Activated CD8-positive, alpha-beta memory T cell treated with anti-CD3 and anti-CD28 coated beads for 36 hours (primary cell): ENCODE results near the gene HOXD4. TPM values are rescaled to one million over a fixed set of nuclear protein-coding genes. Genes with fewer than 3 reads are reported as not detected.

Source experiments
- CTCF ChIA-PET: fragments of 350-600 bp; sonication (Branson Sonifier 250); formaldehyde crosslinking; loops from one replicate; lab custom pipeline; 2021; ENCODE audit warnings: antibody characterized with exemption; lab: Charles Lee
- POLR2A ChIA-PET: fragments of 350-600 bp; sonication (Branson Sonifier 250); formaldehyde crosslinking; loops from one replicate; lab custom pipeline; 2021; ENCODE audit warnings: antibody characterized with exemption; lab: Charles Lee
- total RNA-seq, 2 experiments: library from RNA; stranded (reverse); gene quantifications; one replicate each; pipeline ENCODE4 v1.2.3, GENCODE V29; 2021

HOXD4 gene
- total RNA-seq, 2 experiments from 2014 or later, result not detected

DNA sequence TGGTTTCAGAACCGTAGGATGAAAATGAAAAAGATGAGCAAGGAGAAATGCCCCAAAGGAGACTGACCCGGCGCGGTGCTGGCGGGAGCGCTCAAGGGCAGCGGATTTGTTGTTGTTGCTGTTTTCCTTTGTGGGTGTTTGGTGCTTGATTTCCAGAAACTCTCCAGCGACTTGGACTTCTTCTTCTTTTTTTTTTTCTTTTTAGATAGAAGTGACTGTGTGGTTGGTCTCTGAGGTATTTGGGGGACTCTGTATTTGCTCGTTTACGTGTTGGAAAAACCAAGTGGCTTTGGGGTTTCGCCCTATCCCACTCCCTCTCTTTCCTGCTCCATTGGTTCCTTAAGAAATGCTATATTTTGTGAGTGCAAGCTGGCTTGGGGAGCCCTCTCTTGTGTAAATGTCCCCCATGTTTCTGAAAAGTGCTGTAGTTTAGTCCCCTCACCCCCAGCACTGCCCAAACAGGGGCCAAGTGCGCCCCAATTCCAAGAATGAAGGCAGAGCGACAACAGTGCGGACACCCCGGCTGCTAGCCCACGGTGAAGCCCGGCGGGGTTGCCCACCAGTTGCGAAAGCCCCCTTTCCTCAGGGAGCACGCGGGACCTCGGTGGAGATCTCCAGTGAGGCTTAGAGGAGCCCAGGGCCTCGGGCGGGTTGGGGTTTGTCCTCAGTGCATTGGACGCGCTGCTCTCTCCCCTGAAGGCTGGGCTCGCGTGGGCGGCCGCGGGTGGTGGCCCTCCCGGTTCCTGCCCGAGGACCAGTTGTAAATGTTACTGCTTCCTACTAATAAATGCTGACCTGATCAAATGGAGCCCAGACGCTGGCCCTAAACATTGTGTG is 27.0 kb upstream of the HOXD4 start:
- ChIA-PET CTCF (no interaction called here), POLR2A (no interaction called here)

DNA sequence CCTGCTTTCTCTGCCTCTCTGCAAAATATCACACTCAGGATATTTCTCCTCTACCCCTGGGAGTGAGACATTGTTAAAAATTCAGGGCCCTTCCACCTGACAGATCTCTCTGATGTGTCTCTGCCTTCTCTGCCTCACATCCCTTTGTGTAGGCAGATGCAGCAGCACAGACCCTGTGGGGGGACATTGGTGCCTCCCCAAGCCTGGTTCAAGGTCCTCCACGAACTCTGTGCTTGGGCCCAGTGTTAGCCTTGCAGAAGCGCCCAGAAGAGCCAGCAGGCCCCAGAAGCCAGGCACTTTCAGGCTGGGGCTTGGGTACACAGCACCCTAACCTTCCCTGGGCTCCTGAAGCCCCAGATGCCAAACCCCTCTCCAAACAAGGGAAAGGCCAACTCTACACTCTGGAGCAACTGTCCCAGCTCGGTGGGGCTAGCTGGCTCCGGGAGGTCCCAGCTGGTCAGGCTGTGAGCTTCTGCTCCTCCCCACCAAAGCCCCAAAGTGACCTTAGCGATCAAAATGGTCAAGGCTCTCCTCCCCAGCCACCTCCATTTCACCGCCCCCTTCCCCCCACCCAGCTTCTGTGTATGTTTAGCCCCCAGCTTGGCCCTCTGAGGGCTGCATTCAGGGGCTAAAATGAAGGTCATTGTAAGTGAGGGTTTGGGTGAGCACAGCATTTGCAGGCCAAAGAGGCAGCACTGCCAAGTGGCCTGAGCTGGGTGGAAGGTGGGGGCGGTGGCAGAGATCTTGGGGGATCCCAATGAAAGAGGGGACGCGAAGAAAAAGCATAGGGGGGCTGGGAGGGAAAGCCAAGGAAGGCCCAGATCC is 26.2 kb upstream of the HOXD4 start:
- ChIA-PET POLR2A (no interaction called here), CTCF (interaction anchor here (2.4 kb wide), 1 partner anchor 526 kb away, joined by 19 read pairs; no protein-coding TSS in a partner anchor)

DNA sequence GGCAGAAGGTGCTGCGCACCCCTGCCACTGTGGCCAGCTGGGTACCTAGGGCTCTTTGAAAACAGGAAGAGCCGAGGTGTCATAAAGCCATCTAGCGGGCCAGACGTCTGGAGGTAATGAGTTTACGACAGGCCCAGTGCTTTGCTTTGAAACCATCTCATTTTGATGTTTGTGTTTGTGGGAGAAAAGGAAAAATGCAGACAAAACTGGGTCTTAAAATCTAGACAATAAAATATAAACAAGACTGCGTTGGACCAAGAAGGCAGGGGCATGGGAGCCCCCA is 25.6 kb upstream of the HOXD4 start:
- CTCF ChIA-PET, result interaction anchor here (2.4 kb wide), 1 partner anchor 525 kb away, joined by 19 read pairs; no protein-coding TSS in a partner anchor
- POLR2A ChIA-PET, result no interaction called here

DNA sequence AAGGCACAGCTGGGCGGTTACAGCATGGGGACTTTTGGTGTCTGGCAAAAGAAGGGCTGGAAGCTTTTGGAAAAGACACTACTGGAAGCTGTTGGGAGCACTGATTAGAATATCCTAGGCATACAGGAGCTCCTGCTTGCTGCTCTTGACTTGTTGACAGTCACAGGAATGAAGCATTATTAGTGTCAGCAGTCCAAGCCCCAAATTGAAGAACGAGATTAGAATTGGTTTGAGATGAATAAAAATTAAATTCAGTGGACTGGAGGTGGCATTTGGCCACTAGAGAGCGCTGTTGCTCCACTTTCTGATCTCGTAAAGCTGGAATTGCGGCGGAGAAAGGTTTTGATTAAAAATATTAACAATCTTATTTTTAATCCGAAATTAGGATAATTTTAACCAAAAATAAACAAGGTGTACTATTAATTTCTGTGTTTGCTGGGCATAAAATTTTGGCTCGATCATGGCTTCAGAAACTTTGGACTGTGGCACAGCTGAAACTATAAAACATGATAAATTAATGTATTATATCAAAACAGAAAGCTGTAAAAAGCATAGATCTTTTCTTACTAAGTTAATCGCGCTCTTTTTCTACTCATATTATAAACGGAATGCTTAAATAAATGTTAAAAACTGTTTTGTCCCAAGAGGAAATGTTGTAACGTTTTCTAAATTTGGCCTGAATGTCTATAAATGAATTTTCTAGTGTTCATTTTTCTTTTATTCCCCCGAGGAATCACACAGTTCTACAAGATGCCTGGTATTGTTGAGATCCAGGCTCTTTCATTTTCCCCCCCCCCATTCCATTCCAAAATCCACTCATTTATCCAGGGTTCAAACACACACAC is 24.2 kb upstream of the HOXD4 start:
- ChIA-PET POLR2A (interaction anchor here (1.2 kb wide), 1 partner anchor 328 kb away, joined by 3 read pairs; no protein-coding TSS in a partner anchor), CTCF (interaction anchor here (0.6 to 2.8 kb wide), 20 partner anchors 14 to 1034 kb away, joined by 3 to 19 read pairs (median 4); no protein-coding TSS in a partner anchor)

DNA sequence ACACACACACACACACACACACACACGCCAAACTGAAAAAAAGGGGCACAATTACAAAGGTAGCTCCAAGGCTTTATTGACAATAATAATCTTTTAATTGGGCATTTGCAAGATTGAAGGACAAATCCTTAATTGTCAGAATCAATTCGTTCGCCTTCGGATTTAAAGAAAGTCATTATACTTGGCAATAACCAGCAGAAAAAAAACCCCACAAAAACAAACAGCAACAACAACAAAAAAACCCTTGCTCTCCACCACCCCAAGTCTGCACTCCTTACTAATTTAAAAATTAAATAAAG is 23.6 kb upstream of the HOXD4 start:
- ChIA-PET POLR2A (interaction anchor here (1.2 kb wide), 1 partner anchor 327 kb away, joined by 3 read pairs; no protein-coding TSS in a partner anchor), CTCF (interaction anchor here (1.0 to 2.8 kb wide), 12 partner anchors 14 to 1033 kb away, joined by 3 to 19 read pairs (median 4); no protein-coding TSS in a partner anchor)

DNA sequence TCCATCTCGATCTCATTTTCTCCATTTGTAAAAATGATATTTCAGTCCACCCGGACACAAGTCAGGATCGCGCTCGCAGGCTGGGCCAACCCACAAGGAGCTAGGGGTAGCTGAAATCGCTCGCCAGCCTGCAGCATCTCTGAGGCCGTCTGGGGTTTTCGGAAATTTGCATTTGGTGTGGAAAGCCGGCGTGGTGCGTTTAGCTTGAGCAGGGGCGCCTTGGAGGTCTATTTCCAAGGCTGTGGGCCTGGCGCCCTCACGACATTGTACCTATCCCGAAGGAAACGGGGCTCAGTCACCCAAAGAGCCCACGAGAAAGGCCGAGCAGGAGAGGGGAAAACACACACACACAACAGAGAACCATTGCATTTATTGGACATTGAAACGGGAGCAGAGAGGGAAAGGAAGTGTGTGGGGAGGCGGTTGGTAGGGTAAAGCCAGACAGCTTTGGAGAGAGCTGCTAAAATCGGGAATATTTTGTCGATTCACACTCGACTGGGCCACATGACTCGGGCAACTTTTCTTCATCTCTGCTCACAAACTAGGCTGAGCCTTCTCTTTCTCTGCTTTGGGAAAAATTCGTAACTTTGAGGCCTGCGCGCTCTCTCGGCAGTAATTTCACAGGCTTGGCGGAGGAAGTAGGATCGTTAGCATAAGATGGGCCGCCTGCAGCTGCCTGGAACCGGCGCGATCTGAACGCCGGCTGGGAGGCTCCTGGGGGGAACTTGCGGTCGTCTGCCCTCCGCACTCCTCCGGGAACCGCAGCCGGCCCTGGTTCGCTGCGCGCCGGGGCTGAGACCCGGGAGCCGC is 23.0 kb upstream of the HOXD4 start:
- CTCF ChIA-PET, result interaction anchor here (0.9 to 2.8 kb wide), 8 partner anchors 12 to 1019 kb away, joined by 3 to 16 read pairs (median 4); no protein-coding TSS in a partner anchor
- POLR2A ChIA-PET, result no interaction called here

DNA sequence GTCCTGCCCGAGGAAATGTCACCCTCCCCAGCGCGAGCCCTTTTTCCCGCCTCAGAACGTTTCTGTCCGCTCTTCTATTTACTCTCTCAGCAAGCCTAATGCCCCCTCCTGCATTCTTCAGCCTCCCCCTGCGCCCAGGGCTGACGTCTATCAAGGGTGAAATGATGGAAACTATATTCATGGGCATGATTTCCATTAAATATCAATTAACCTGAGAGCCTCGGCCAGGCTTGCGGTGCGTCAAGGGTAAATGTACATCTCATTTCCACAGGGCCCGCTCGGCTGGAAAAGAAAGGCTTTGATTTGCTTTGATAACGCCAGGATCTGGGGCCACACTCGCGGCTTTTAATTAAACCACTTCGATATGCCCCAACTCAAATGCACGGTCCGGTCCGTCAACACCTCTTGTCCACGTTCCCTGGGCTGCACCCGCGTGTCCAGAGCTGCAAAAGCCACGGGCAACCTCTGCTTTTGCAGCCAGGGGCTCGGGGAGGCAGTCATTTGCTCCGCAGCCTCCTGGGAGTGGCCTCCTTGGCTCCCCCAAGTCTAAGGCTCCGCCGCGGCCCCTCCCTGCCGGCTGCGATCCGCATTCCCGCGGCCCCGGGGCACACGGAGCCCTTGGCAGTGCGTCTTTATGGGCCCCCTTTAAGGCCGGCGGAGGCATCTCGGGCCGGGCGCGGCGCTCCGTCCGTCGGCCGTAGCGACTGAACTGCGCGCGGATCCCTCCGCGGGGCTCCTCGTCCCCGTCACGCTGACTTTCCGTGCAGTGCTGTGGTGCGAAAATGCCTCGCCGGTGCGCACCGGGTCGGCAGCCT is 22.2 kb upstream of the HOXD4 start, which contains the start of gene HOXD8:
TSS of gene HOXD8 (plus strand) at position 724 of the 815 bp plus-strand sequence. CDS start 662 bp downstream, outside the sequence.
- ChIA-PET CTCF (interaction anchor here (0.9 to 2.8 kb wide), 3 partner anchors 11 to 523 kb away, joined by 4 to 16 read pairs (median 6); no protein-coding TSS in a partner anchor), POLR2A (no interaction called here)

DNA sequence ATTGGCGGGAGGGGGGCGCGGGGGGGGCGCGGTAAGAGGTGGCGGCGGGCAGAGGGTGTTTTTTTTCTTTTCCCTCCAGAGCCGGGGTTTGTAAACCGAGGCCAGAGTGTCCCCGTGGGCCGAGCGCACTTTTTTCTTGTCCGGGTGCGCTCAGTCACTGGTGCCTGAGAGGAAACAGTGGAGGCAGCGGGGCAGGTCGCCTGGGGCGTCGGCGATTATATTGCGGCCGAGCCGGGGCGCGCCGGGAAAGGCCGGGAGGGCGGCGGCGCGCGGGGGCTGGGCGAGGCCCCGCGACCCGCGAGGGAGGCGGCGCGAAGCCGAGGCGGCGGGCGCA is 21.6 kb upstream of the HOXD4 start:
- ChIA-PET POLR2A (no interaction called here), CTCF (interaction anchor here (1.8 kb wide), 1 partner anchor 11 kb away, joined by 6 read pairs; no protein-coding TSS in a partner anchor)

DNA sequence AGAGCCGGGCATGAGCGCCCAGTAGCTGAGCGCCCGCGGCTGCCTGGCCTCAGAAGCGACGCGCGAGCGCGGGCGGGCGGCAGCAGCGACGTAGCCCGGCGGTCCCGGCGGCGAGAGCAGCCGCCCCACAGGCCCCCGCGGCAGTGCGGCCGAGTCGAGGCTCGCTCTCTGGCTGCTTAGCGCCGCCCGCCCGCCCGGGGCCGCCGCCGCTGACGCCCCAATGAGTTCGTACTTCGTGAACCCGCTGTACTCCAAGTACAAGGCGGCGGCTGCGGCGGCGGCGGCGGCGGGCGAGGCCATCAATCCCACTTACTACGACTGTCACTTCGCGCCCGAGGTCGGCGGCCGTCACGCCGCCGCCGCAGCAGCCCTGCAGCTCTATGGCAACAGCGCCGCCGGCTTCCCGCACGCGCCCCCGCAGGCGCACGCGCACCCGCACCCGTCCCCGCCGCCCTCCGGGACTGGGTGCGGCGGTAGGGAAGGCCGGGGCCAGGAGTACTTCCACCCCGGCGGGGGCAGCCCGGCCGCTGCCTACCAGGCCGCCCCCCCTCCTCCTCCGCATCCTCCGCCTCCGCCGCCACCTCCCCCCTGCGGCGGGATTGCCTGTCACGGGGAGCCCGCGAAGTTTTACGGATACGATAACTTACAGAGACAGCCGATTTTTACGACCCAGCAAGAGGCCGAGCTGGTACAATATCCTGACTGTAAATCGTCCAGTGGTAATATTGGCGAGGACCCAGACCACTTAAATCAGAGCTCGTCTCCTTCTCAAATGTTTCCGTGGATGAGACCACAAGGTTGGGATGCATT is 21.0 kb upstream of the HOXD4 start:
- ChIA-PET POLR2A (no interaction called here), CTCF (interaction anchor here (1.2 kb wide), 1 partner anchor 10 kb away, joined by 5 read pairs; no protein-coding TSS in a partner anchor)

DNA sequence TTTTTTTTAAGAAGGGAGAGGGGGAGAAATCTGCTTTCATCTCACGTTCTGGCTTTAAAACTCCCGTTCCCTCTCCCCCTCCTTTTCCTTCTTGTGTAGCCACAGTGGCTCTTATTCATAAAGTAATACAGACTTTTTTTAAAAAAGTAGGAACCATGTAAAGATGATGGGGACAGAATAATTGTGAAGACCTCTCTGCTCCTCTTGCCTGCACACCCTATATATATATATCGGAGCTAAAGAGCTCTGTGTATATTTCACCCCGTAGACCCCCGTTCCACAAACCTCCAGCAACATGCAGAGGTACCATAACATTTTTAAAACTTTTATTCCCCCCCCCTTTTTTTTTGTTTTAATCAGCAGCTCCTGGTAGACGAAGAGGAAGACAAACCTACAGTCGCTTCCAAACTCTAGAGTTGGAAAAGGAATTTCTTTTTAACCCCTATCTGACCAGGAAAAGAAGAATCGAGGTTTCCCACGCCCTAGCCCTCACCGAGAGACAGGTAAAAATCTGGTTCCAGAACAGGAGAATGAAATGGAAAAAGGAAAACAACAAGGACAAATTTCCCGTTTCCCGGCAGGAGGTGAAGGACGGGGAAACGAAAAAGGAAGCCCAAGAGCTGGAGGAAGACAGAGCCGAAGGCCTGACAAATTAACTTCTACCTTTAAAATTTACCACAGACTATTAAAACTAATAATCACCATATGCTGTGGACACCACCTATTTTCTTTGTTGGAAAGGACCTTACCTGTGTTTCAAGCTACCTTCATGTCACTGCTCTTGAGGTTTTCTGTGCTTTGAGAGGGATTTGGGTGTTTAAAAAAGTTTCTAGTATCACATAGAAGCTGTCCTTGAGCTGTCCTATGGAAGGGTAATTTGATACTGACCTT is 20.1 kb upstream of the HOXD4 start:
- ChIA-PET CTCF (interaction anchor here (0.7 to 1.2 kb wide), 4 partner anchors 9 to 521 kb away, joined by 3 to 5 read pairs (median 3); no protein-coding TSS in a partner anchor), POLR2A (no interaction called here)

DNA sequence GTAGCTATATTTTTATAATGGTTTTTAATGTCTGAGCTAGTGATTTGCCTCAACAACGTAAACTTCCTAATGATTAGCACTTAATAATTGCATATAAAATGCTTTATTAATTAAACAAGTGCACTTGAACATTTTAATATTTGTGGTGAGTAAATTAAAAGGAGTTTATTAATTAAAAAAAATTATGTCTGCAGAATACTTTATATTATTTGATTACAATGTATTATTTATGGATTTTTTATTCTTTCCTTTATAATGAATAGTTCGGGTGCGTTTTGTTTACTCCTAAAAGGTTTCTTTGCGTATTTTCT is 19.5 kb upstream of the HOXD4 start:
- POLR2A ChIA-PET, result no interaction called here

DNA sequence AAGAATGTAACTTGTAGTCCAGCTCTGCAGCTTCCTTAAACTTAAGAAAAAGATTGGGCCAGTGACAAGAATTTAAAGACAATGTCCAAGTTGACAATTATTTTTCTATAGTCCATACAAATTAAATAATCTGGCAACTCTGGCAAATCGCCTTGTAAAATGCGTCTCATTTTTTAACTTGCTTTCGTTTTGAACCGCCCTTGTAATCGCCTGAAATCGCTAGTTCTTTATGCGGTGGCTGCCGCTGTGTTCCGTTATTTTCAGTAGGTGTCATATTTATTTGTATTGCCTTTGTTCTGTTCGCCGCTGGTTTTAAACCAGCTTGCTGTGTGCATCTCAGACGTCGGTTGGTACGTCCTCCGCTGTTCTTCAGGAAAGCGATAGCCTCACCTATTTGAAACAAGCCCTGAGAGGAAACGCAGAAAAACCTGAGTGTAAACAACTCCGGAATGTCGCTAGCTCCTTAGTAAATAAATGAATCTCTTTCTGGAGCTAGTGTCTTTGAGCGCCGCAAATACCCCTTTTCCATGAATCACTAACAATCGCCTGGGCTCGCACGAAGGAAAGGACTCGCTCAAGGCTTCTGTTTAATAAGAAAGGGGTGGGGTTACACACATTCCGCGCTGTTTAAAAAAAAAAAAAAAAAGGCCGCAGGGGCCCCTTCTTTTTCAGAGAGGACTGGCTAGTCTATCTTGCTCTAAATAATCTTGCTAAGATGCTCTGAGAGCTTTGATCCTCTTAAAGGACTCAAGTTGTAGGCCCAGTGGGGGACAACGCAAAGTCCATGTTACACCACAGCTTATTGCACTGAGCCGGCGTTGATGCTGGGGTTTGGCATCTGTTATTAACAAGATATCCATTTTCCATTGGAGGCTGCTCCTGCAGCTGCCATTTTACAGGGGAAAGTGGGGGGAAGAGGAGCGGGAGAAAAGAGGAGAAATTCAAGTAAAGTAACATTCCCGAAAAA is 18.9 kb upstream of the HOXD4 start:
- CTCF ChIA-PET, result interaction anchor here (0.7 to 1.2 kb wide), 4 partner anchors 8 to 1016 kb away, joined by 3 to 4 read pairs (median 3); no protein-coding TSS in a partner anchor
- POLR2A ChIA-PET, result no interaction called here

More for the DNA sequence above, 19.5 kb upstream of the HOXD4 start:
- CTCF ChIA-PET, result interaction anchor here (0.7 to 1.2 kb wide), 4 partner anchors 8 to 520 kb away, joined by 3 read pairs; no protein-coding TSS in a partner anchor

DNA sequence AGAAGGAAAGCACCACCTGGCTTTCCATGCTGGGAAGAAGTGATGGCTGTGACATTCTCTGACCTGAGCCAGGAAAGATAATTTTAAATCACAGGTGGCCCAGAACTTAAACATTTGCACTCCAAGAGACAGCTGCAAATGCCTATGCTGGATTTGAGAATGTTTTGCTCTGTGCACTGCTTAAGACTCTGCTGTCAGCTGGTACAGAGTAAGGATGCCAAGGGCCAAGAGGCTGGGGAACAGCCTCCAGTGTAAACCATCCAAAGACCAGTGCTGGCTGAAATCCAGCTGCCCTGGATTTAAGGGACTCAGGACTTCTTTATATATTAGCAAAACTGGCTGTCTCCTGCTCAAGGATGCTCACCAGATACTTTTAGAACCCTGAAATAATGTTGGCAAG is 18.0 kb upstream of the HOXD4 start:
- ChIA-PET POLR2A (no interaction called here), CTCF (interaction anchor here (0.7 to 0.8 kb wide), 2 partner anchors 521 to 1015 kb away, joined by 3 to 4 read pairs; no protein-coding TSS in a partner anchor)

DNA sequence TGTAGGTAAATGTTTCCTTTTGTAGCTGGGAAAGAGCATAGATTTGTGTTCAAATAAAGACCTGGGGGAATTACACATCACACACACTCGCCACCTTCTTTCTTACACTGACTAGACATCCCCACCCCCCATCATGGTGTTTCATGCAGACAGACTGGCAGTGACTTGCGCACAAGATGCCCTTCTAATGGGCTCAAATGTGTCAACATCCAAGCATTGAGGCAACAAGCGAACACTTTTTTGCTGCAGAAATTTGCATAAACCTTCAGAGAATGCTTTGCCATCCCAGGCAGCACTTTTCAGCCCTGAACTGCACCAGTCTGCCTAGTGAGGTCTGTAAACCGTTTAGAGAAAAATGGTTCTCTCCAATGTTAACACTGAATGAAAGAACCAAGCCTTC is 17.3 kb upstream of the HOXD4 start:
- CTCF ChIA-PET, result no interaction called here
- POLR2A ChIA-PET, result no interaction called here
